Lung (tissue), 12 donors: ENCODE data around the gene EIF3L. TPM values are rescaled to one million over a fixed set of nuclear protein-coding genes. Genes with fewer than 3 reads are reported as not detected.

Experiments
- ATAC-seq: fragments of 200-7000 bp; cut with Tn5 transposase; one replicate; pipeline ENCODE4 v1.9.1; 2020; ENCODE audit warnings: moderate number of reproducible peaks; ENCODE audit not compliant: insufficient read depth, low FRiP score
- DNase-seq, 3 donors: peaks; one replicate each; pipeline ENCODE4 v3.0.0-alpha.2; 2013 to 2017
- H3K27ac ChIP-seq, 2 donors: one replicate each; pipeline ENCODE4 v1.5.1; 2013; ENCODE audit warnings: mild to moderate bottlenecking in 2 of 2, moderate library complexity in 2 of 2, control low read depth in 1 of 2, inconsistent platforms in 1 of 2, low read depth in 1 of 2, low read length in 1 of 2
- H3K27me3 ChIP-seq, 3 donors: one replicate each; pipeline ENCODE4 v1.5.1; 2013; ENCODE audit warnings: low read length in 2 of 3; ENCODE audit not compliant: control insufficient read depth in 3 of 3, insufficient read depth in 3 of 3
- H3K36me3 ChIP-seq, 4 donors: one replicate each; pipeline ENCODE4 v1.5.1; 2013; ENCODE audit warnings: low read length in 4 of 4, mild to moderate bottlenecking in 1 of 4, moderate library complexity in 1 of 4; ENCODE audit not compliant: control insufficient read depth in 4 of 4, insufficient read depth in 4 of 4
- H3K4me1 ChIP-seq, 5 donors: one replicate each; pipeline ENCODE4 v1.5.1; 2013; ENCODE audit warnings: low read length in 5 of 5, mild to moderate bottlenecking in 2 of 5, moderate library complexity in 1 of 5; ENCODE audit not compliant: control insufficient read depth in 5 of 5, insufficient read depth in 5 of 5
- H3K4me3 ChIP-seq: one replicate; pipeline ENCODE4 v1.5.1; 2013; ENCODE audit warnings: mild to moderate bottlenecking, control low read depth, moderate library complexity
- H3K9ac ChIP-seq, 2 donors: one replicate each; pipeline ENCODE4 v1.5.1; 2013; ENCODE audit warnings: low read length in 2 of 2, control low read depth in 1 of 2; ENCODE audit not compliant: insufficient read depth in 1 of 2
- H3K9me3 ChIP-seq, 4 donors: one replicate each; pipeline ENCODE4 v1.5.1; 2013; ENCODE audit warnings: low read length in 3 of 4, mild to moderate bottlenecking in 1 of 4, moderate library complexity in 1 of 4; ENCODE audit not compliant: control insufficient read depth in 4 of 4, insufficient read depth in 3 of 4
- CTCF ChIP-seq: IDR thresholded peaks from 2 replicates; pipeline ENCODE4 v1.5.1; 2012; ENCODE audit warnings: mild to moderate bottlenecking; ENCODE audit errors: control extremely low read depth, extremely low read depth
- WGBS, 2 donors: extraction: QIAGEN DNeasy Blood & Tissue Kit; methylation state at CpG; one replicate each; pipeline ENCODE4 v1.1.7; 2013; 5-methylcytosine and 5-hydroxymethylcytosine counted together
- polyA plus RNA-seq, 2 donors: library from polyadenylated mRNA; stranded (reverse); fragments of 200-250 nt; gene quantifications; one replicate each; pipeline ENCODE4 v1.2.1, GENCODE V29; 2013
- total RNA-seq, 2 donors: library from RNA; depleted of rRNA in 1 of 2; stranded (reverse); fragments of >200 nt in 1 of 2; gene quantifications; one replicate each; pipeline ENCODE4 v1.2.1, GENCODE V29; 2014 to 2021
- donor health status: control.
- donor health status: control.
- donor health status: Bipolar disorder and iron deficiency.
- donor health status: healthy.
- donor health status: DM: yes; HTN: yes; CAD: no.

Gene EIF3L
- total and polyA plus RNA-seq, 4 donors = 175 to 420 (median 252) TPM

- Histone ChIP-seq H3K9ac (peak overlapping the region; percentile 43 to 89), H3K4me3 (peak overlapping the region; percentile 19), H3K27ac (peak overlapping the region; percentile 74 to 90), H3K27me3 (no peaks in the 10 kb centered on the region), H3K36me3 (peaks cover 0 to 3% (median 0%) of the 10 kb centered on the region in 4 donors), H3K4me1 (peaks cover 0 to 33% (median 13%) of the 10 kb centered on the region in 5 donors), H3K9me3 (no peaks in the 10 kb centered on the region)
- DNase-seq (peak; percentile 50 to 67 (median 57)), ATAC-seq (no peak)
- WGBS, 2 donors = 2 to 3% methylated on average over 19 of the region's 19 CpGs
- TF ChIP-seq CTCF = no peak
Observed at GRCh38 chr22:37806409-37807333, 42.5 kb upstream of the EIF3L start.

- H3K27me3 ChIP-seq = no peaks in the 10 kb centered on the region
- DNase-seq = peak; percentile 97 to 99 (median 98)
- no peak for TF ChIP-seq CTCF
- H3K9me3 ChIP-seq = no peaks in the 10 kb centered on the region
- peak; percentile 90 for ATAC-seq
- H3K36me3 ChIP-seq = peaks cover 0 to 5% (median 0%) of the 10 kb centered on the region in 4 donors
- peaks cover 0 to 32% (median 13%) of the 10 kb centered on the region in 5 donors for H3K4me1 ChIP-seq
- 0 to 1% methylated on average over 66 to 73 of the region's 73 CpGs for WGBS, 2 donors
- peak within 1 kb of the TSS; percentile 43 to 89 for H3K9ac ChIP-seq
- peak within 1 kb of the TSS; percentile 39 for H3K4me3 ChIP-seq
- peak within 1 kb of the TSS; percentile 74 to 90 for H3K27ac ChIP-seq
Observed at GRCh38 chr22:37807410-37808293, 41.6 kb upstream of the EIF3L start, which contains the start of gene GCAT. TSS of gene GCAT (plus strand) at chr22:37807934. CDS start at chr22:37807968, 34 bp downstream.

GRCh38 chr22:37808294-37808657, 40.9 kb upstream of the EIF3L start:
- Histone ChIP-seq H3K4me1 (peaks cover 0 to 26% (median 10%) of the 10 kb centered on the region in 5 donors), H3K9ac (peak overlapping the region; percentile 16 to 67), H3K27me3 (no peaks in the 10 kb centered on the region), H3K36me3 (peaks cover 0 to 5% (median 0%) of the 10 kb centered on the region in 4 donors), H3K27ac (peak overlapping the region; percentile 21 to 71), H3K4me3 (peak overlapping the region; percentile 6), H3K9me3 (no peaks in the 10 kb centered on the region)
- no peak for ATAC-seq
- WGBS, 2 donors = 8 to 9% methylated on average over 8 of the region's 8 CpGs
- DNase-seq = no peak
- TF ChIP-seq CTCF = no peak
